Measurements from ENCODE around the gene HYDIN. TPM values are rescaled to one million over a fixed set of nuclear protein-coding genes. Genes with fewer than 3 reads are reported as not detected.

Gene HYDIN
- 2.7 TPM for polyA plus RNA-seq (2013, experiment 1 of 2)
- polyA plus RNA-seq (2013, experiment 2 of 2), result 2.8 TPM

- Histone ChIP-seq H3K14ac (ENCODE audit: low read length) (no peak within 1 kb of the TSS), H2BK12ac (ENCODE audit: low read length) (no peak within 1 kb of the TSS), H2AK5ac (ENCODE audit: low read depth, low read length) (no peak within 1 kb of the TSS), H3K4me2 (ENCODE audit: insufficient read depth, low read length, poor library complexity, severe bottlenecking) (peak within 1 kb of the TSS; percentile 59), H4K91ac (ENCODE audit: low read depth, low read length, poor library complexity) (no peak within 1 kb of the TSS), H3K79me1 (ENCODE audit: low read depth, low read length) (no peaks in the 10 kb centered on the region), H3K27me3 (ENCODE audit: control insufficient read depth in 3 of 3, insufficient read depth in 3 of 3, low read depth in 1 of 3, low read length in 3 of 3) (no peaks in the 10 kb centered on the region), H2BK120ac (ENCODE audit: low read depth, low read length) (no peak within 1 kb of the TSS), H4K8ac (ENCODE audit: low read depth, low read length) (no peak within 1 kb of the TSS), H3K9ac (ENCODE audit: low read depth, low read length, poor library complexity) (no peak within 1 kb of the TSS), H3K4ac (ENCODE audit: low read length) (no peak within 1 kb of the TSS), H3K23ac (ENCODE audit: low read depth, low read length, poor library complexity) (no peak within 1 kb of the TSS), H2BK15ac (ENCODE audit: low read length) (no peak within 1 kb of the TSS), H3K4me3 (ENCODE audit: low read length in 2 of 2) (peak within 1 kb of the TSS; percentile 62 to 82), H2BK5ac (ENCODE audit: low read length) (no peak within 1 kb of the TSS), H3K18ac (ENCODE audit: low read length) (peak within 1 kb of the TSS; percentile 84), H2AFZ (ENCODE audit: low read length) (peak within 1 kb of the TSS; percentile 90), H3K27ac (replicated peaks; ENCODE audit: low read length) (no peak within 1 kb of the TSS), H3K9me3 (replicated peaks in 1 of 2; ENCODE audit: control insufficient read depth in 2 of 2, insufficient read depth in 1 of 2, low read depth in 1 of 2, low read length in 2 of 2) (peaks cover 3 to 10% of the 10 kb centered on the region in 2 donors), H3K36me3 (replicated peaks in 1 of 2; ENCODE audit: control insufficient read depth in 2 of 2, insufficient read depth in 2 of 2, low read length in 2 of 2) (no peaks in the 10 kb centered on the region), H3K4me1 (ENCODE audit: control insufficient read depth in 2 of 2, insufficient read depth in 1 of 2, low read depth in 1 of 2, low read length in 2 of 2) (peaks cover 3 to 4% of the 10 kb centered on the region in 2 donors)
- no CpG with 5 or more reads among the region's 38 CpGs for WGBS, 2 donors (ENCODE audit: extremely low coverage in 2 of 2, insufficient read length in 2 of 2, insufficient replicate concordance in 1 of 2)
- DNase-seq (ENCODE audit: low spot score), result peak; percentile 88
Measured at GRCh38 chr16:71230122-71230845, at the start of gene HYDIN. Gene HYDIN (minus strand): TSS chr16:71230722. CDS start chr16:71186895, 43,827 bp downstream.

- WGBS, 2 donors (ENCODE audit: extremely low coverage in 2 of 2, insufficient read length in 2 of 2, insufficient replicate concordance in 1 of 2), result no CpG with 5 or more reads among the region's 4 CpGs
- Histone ChIP-seq H3K27ac (replicated peaks; ENCODE audit: low read length) (no peak overlapping the region), H3K23ac (ENCODE audit: low read depth, low read length, poor library complexity) (no peak overlapping the region), H3K9me3 (replicated peaks in 1 of 2; ENCODE audit: control insufficient read depth in 2 of 2, insufficient read depth in 1 of 2, low read depth in 1 of 2, low read length in 2 of 2) (peaks cover 0 to 11% of the 10 kb centered on the region in 2 donors), H3K14ac (ENCODE audit: low read length) (no peak overlapping the region), H2BK12ac (ENCODE audit: low read length) (no peak overlapping the region), H2BK120ac (ENCODE audit: low read depth, low read length) (no peak overlapping the region), H3K4ac (ENCODE audit: low read length) (no peak overlapping the region), H2BK15ac (ENCODE audit: low read length) (no peak overlapping the region), H2AK5ac (ENCODE audit: low read depth, low read length) (no peak overlapping the region), H3K36me3 (replicated peaks in 1 of 2; ENCODE audit: control insufficient read depth in 2 of 2, insufficient read depth in 2 of 2, low read length in 2 of 2) (peaks cover 0 to 5% of the 10 kb centered on the region in 2 donors), H3K9ac (ENCODE audit: low read depth, low read length, poor library complexity) (no peak overlapping the region), H4K8ac (ENCODE audit: low read depth, low read length) (no peak overlapping the region), H3K79me1 (ENCODE audit: low read depth, low read length) (no peaks in the 10 kb centered on the region), H2BK5ac (ENCODE audit: low read length) (no peak overlapping the region), H2AFZ (ENCODE audit: low read length) (no peak overlapping the region), H3K4me3 (ENCODE audit: low read length in 2 of 2) (no peak overlapping the region), H3K4me2 (ENCODE audit: insufficient read depth, low read length, poor library complexity, severe bottlenecking) (no peak overlapping the region), H3K27me3 (ENCODE audit: control insufficient read depth in 3 of 3, insufficient read depth in 3 of 3, low read depth in 1 of 3, low read length in 3 of 3) (no peaks in the 10 kb centered on the region), H4K91ac (ENCODE audit: low read depth, low read length, poor library complexity) (no peak overlapping the region), H3K18ac (ENCODE audit: low read length) (no peak overlapping the region), H3K4me1 (ENCODE audit: control insufficient read depth in 2 of 2, insufficient read depth in 1 of 2, low read depth in 1 of 2, low read length in 2 of 2) (no peaks in the 10 kb centered on the region)
- no peak for DNase-seq (ENCODE audit: low spot score)
Measured at GRCh38 chr16:71276589-71277334, 46.2 kb upstream of the HYDIN start.

- no peak overlapping the region for H3K4me2 ChIP-seq (ENCODE audit: insufficient read depth, low read length, poor library complexity, severe bottlenecking)
- H2AK5ac ChIP-seq (ENCODE audit: low read depth, low read length), result no peak overlapping the region
- no peak overlapping the region for H4K91ac ChIP-seq (ENCODE audit: low read depth, low read length, poor library complexity)
- no peaks in the 10 kb centered on the region for H3K79me1 ChIP-seq (ENCODE audit: low read depth, low read length)
- H3K27ac ChIP-seq (replicated peaks; ENCODE audit: low read length), result no peak overlapping the region
- H3K4me1 ChIP-seq (ENCODE audit: control insufficient read depth in 2 of 2, insufficient read depth in 1 of 2, low read depth in 1 of 2, low read length in 2 of 2), result no peaks in the 10 kb centered on the region
- H2AFZ ChIP-seq (ENCODE audit: low read length), result no peak overlapping the region
- no peak overlapping the region for H4K8ac ChIP-seq (ENCODE audit: low read depth, low read length)
- H3K23ac ChIP-seq (ENCODE audit: low read depth, low read length, poor library complexity), result no peak overlapping the region
- no peak overlapping the region for H2BK120ac ChIP-seq (ENCODE audit: low read depth, low read length)
- WGBS, 2 donors (ENCODE audit: extremely low coverage in 2 of 2, insufficient read length in 2 of 2, insufficient replicate concordance in 1 of 2), result no CpG with 5 or more reads among the region's 1 CpG
- H2BK5ac ChIP-seq (ENCODE audit: low read length), result no peak overlapping the region
- H3K27me3 ChIP-seq (ENCODE audit: control insufficient read depth in 3 of 3, insufficient read depth in 3 of 3, low read depth in 1 of 3, low read length in 3 of 3), result no peaks in the 10 kb centered on the region
- DNase-seq (ENCODE audit: low spot score), result no peak
- H3K4ac ChIP-seq (ENCODE audit: low read length), result no peak overlapping the region
- no peak overlapping the region for H2BK12ac ChIP-seq (ENCODE audit: low read length)
- no peak overlapping the region for H3K9ac ChIP-seq (ENCODE audit: low read depth, low read length, poor library complexity)
- no peak overlapping the region for H3K4me3 ChIP-seq (ENCODE audit: low read length in 2 of 2)
- H3K18ac ChIP-seq (ENCODE audit: low read length), result no peak overlapping the region
- H3K36me3 ChIP-seq (replicated peaks in 1 of 2; ENCODE audit: control insufficient read depth in 2 of 2, insufficient read depth in 2 of 2, low read length in 2 of 2), result no peaks in the 10 kb centered on the region
- H3K9me3 ChIP-seq (replicated peaks in 1 of 2; ENCODE audit: control insufficient read depth in 2 of 2, insufficient read depth in 1 of 2, low read depth in 1 of 2, low read length in 2 of 2), result peaks cover 0 to 11% of the 10 kb centered on the region in 2 donors
- no peak overlapping the region for H3K14ac ChIP-seq (ENCODE audit: low read length)
- no peak overlapping the region for H2BK15ac ChIP-seq (ENCODE audit: low read length)
Measured at GRCh38 chr16:71273384-71273783, 42.9 kb upstream of the HYDIN start.

GRCh38 chr16:71264299-71264698 lies 33.8 kb upstream of the HYDIN start:
- H2AK5ac ChIP-seq (ENCODE audit: low read depth, low read length), result no peak overlapping the region
- no peak overlapping the region for H3K18ac ChIP-seq (ENCODE audit: low read length)
- no peak overlapping the region for H3K27ac ChIP-seq (replicated peaks; ENCODE audit: low read length)
- no peak overlapping the region for H4K8ac ChIP-seq (ENCODE audit: low read depth, low read length)
- H3K14ac ChIP-seq (ENCODE audit: low read length), result no peak overlapping the region
- H3K9ac ChIP-seq (ENCODE audit: low read depth, low read length, poor library complexity), result no peak overlapping the region
- no peak overlapping the region for H2BK12ac ChIP-seq (ENCODE audit: low read length)
- no peak overlapping the region for H3K4me2 ChIP-seq (ENCODE audit: insufficient read depth, low read length, poor library complexity, severe bottlenecking)
- no peaks in the 10 kb centered on the region for H3K4me1 ChIP-seq (ENCODE audit: control insufficient read depth in 2 of 2, insufficient read depth in 1 of 2, low read depth in 1 of 2, low read length in 2 of 2)
- no peaks in the 10 kb centered on the region for H3K9me3 ChIP-seq (replicated peaks in 1 of 2; ENCODE audit: control insufficient read depth in 2 of 2, insufficient read depth in 1 of 2, low read depth in 1 of 2, low read length in 2 of 2)
- no peak for DNase-seq (ENCODE audit: low spot score)
- H4K91ac ChIP-seq (ENCODE audit: low read depth, low read length, poor library complexity), result no peak overlapping the region
- no peak overlapping the region for H3K23ac ChIP-seq (ENCODE audit: low read depth, low read length, poor library complexity)
- H2BK120ac ChIP-seq (ENCODE audit: low read depth, low read length), result no peak overlapping the region
- no peaks in the 10 kb centered on the region for H3K36me3 ChIP-seq (replicated peaks in 1 of 2; ENCODE audit: control insufficient read depth in 2 of 2, insufficient read depth in 2 of 2, low read length in 2 of 2)
- no peak overlapping the region for H3K4me3 ChIP-seq (ENCODE audit: low read length in 2 of 2)
- whole genome bisulfite sequencing, 2 donors (ENCODE audit: extremely low coverage in 2 of 2, insufficient read length in 2 of 2, insufficient replicate concordance in 1 of 2), result no CpG with 5 or more reads among the region's 3 CpGs
- H2AFZ ChIP-seq (ENCODE audit: low read length), result no peak overlapping the region
- H3K79me1 ChIP-seq (ENCODE audit: low read depth, low read length), result no peaks in the 10 kb centered on the region
- H3K4ac ChIP-seq (ENCODE audit: low read length), result no peak overlapping the region
- no peak overlapping the region for H2BK15ac ChIP-seq (ENCODE audit: low read length)
- no peak overlapping the region for H2BK5ac ChIP-seq (ENCODE audit: low read length)
- no peaks in the 10 kb centered on the region for H3K27me3 ChIP-seq (ENCODE audit: control insufficient read depth in 3 of 3, insufficient read depth in 3 of 3, low read depth in 1 of 3, low read length in 3 of 3)
